Stimulated activated CD8-positive, alpha-beta memory T cell treated with anti-CD3 and anti-CD28 coated beads, Interleukin-4, amount 100 ng/mL, for 48 hours (primary cell): ENCODE results near the gene INPP5A.
"Not testable (repeated sequence)": the region's sequence is repeated elsewhere in the genome, so short reads cannot be mapped to it uniquely, and the experiment has no call there.

ENCODE experiments used
- DNase-seq: peaks from one replicate; pipeline ENCODE4 v3.0.0-alpha.2; 2020

INPP5A gene

DNA sequence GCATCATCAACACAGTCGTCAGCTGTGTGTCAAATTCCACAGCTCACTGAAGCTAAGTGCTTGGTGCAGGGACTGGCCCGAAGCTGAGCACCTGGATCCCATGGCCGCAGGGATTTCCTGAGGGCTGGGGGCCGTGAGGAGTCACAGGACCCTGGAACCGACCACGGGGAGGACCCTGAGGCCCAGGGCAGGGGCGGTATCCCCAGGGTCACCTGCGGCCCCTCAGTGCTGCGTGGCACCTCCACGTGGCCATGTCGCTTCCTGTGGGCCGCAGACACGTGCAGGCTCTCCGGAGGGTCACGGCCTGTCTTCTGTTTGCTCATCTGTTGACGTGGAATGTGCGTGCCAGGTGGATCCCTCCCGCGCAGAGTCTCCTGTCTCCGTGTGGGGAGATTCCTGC, 194.9 kb downstream of the INPP5A start:
- DNase-seq: no peak

DNA sequence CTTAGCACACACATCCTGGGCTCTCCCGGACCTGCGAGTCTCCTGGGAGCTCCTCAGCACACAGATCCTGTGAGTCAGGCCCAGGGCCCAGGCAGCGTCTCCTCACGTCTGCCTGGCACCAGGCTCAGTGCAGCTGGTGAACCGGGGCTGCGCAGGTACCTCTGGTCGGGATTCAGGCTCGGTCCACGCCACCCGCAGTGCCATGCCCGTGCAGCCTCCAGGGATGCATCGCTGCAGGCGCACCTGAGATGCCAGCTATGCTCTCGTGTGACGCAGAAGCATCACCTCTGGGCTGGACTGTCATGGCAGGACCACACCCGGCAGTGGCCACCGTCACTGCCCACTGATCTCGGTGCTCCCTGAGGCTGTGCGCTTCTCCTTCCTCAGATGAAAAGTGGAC, 196.3 kb downstream of the INPP5A start:
- no peak for DNase-seq

DNA sequence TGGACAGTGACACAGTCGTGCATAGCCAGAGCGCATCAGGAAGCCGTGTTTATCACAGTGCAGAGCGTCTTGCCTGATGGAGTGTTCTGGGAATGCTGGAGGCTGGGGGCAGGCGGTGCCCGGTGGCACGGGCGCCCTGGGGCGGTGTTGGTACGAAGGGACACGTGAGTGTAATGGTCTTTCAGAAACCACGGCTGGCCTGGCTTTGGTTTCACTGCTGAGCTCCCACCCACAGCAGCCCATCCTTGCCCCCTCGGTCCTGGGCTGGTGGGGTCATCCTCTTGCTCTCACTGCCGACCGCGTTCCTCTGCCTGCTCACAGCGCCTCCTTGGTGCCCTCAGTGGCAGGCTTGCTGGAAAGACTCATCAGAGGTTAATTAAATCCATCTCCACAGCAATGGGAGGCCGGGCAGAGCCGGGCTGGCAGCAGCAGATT, 197.8 kb downstream of the INPP5A start:
- DNase-seq: no peak

DNA sequence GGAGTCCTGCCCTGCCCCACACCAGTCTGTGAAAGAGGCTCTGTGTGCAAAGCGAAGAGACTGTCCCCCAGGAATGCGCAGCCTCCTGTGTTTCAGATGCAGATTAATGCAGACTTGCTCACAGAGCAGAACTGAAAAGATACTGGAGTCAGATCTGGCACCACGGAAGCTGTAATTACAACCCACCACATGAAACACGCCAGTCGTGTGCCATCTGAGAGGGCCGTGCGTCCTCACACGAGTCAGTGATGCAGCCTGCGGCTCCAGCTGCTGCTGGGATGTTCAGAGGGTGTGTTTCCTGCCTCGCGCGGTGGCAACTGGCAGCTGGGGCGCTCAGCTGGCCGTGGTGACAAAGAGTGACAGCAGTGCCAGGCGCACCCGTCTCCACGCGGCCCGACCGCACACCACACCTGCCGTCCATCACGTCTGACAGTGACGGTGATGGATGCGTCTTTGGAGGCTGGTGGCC, 198.4 kb downstream of the INPP5A start:
- no peak for DNase-seq

DNA sequence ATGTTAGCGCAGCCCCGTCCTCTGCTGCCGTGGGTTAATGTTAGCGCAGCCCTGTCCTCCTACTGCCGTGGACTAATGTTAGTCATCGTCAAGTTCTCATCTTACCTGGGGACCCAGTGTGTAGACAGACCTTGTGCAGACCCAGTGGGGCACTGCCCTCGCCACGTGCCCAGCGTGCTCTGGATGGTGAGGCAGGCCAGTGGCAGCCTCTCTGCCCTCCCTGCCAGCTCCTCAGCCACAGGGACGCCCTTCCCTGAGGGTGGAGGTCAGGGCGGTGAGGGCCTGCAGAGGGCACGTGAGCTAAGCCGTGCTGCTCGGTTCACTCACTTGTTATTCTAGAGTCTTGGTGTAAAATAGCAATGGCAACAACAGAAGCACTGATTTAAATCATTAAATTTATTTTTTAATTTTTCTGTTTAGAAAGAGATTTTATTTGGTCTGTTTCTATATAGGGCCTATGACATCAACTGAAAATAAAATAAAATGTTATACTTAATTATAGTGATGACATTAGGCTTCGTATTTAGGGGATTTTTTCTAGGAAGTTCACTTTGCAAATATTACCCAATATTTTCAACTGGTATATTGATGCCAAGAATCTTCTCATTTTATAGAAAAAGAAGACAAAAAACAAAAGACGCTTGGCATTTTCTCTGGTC, 199.9 kb downstream of the INPP5A start:
- no peak for DNase-seq

DNA sequence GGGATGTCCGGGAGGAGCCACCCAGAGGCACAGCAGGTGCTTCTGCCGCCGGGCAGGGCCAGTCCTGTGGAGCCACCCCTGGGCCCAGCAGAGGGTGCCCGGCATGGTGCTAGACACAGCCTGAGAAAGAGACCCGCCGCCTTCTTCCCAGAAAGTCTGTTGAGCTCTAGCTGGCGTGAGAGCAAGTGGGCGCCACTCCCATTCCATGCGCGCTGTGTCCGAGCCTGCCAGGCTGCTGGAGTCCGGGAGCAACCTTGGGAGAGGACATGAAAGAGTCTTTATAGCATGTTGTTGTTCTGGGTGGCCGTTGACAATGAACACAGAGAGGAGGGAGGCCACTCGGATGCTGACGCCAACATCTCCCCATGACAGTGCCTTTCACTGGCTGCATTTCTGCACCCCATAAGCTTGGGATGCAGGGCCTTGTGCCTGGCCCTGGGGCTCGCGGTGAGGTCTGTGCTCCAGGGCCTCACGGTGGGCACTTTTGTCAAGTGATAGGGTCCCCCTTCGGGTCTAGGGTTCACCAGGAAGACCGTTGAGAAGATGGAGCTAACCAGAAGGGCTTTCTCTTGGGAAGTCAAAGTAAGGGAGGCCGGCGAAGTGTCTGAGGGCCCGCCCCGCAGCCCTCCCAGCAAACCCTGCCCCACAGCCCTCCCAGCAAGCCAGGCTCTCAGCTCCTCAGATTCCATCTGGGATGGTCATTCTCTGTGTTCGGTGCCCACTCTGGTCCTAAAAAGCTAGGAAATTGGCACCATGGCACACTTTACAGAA, 201.1 kb downstream of the INPP5A start:
- DNase-seq: no peak

DNA sequence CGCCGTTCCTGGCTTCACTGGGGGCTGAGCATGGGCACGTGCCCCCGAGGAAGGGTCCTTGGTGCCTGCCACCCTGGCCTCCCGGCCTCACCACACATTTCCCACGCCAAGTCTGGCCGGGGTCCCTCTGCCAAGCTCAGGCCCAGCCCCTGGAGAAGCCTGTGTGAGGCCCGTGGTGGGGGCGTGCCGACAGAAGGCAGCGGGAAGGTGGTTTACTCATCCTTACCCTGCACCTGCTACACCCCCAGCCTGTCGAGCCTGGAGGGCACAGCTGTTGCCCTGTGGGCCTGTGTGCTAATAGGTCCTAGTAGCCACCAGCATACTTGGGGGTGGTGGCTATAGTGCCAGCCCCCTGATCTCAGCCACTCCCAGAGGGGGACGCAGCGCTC, 201.6 kb downstream of the INPP5A start:
- no peak for DNase-seq

DNA sequence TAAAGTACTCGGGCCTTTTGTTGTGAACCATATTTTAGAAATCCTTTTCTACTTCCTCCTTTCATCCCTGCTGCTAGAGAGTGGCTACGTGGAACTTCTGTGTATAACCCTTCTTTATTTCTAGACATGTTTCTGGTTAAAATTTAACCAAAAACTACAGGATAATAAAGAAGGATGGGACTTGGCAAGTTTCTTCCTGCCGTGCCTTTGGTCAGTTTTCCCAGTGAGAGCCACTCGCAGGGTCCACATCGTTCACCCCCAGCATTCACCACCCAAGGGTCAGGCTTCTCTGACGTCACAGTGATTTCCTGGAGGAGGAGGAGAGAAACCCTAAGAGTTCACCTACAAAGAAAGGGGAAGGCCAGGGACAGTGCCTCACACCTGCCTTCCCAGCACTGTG, 203.0 kb downstream of the INPP5A start:
- no peak for DNase-seq

DNA sequence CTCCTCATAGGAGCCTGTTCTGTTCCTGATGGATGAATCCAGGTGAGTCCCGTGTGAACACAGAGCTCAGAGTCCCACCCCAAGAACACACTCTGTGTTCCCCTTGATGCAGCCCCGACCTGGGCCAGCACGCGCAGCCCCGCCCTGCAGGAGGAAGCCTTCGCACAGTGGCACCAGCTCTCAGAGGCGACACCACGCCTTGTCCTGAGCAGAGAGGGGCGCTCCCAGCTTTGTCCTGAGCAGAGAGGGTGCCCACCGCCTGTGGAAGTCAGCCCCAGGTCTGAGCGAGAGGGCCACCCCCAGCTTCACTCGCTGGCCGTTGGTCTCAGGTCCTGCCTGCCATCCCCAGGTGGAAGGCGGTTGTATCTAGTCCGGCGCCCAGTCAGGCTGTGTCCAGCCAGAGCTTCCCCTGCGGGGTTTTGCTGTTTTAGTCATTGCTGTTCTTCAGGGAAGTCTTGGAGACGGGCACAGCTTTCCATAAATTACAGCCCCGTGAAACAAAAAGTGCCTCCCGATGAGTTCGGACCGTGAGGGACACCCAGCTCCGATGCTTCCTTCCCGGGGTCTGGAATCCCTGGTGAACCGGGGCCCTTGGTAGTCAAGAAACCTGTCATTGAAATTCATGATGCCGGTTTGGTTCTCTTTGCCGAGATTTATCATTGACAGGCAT, 204.7 kb downstream of the INPP5A start:
- DNase-seq: no peak

DNA sequence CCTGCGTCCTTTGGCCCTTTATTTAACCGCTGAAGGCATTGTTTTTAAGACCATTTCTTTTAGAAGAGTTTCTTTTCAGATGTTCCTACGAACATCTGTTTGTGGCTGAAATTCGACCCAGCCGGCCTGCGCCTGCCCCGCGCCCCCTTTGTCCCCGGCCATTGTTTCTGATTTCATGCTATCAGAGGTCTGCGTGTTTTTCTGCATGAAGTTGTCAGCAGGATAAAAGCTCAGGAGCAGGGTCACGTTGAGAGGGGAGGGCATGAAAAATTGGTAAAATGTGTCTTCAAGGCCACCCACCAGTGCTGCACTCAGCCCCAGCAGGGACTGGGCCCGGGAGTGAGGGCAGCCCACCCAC, 205.2 kb downstream of the INPP5A start:
- DNase-seq: no peak

DNA sequence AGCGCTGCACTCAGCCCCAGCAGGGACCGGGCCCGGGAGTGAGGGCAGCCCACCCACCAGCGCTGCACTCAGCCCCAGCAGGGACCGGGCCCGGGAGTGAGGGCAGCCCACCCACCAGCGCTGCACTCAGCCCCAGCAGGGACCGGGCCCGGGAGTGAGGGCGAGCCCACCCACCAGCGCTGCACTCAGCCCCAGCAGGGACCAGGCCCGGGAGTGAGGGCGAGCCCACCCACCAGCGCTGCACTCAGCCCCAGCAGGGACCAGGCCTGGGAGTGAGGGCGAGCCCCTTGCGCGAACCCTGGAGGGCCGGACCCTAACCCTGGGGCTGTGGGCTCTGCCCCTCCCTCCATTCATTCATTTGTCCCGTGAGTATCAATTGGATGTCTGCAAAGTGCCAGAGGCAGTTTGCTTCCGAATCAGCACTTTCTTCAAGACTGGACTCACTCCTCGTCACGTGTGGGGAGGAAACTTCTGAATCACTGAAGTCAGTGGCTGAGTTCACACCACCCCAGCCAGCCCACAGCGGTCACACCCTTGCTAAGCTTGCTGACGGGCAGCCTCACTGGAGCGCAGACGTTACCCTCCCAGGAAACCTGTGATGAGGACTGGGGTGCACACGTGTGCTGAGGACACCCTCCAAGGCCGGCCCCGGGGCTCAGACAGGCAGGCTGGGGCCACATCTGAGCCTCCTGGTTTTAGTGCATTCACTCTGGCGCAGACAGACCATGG, 205.8 kb downstream of the INPP5A start:
- DNase-seq: not testable (repeated sequence)

DNA sequence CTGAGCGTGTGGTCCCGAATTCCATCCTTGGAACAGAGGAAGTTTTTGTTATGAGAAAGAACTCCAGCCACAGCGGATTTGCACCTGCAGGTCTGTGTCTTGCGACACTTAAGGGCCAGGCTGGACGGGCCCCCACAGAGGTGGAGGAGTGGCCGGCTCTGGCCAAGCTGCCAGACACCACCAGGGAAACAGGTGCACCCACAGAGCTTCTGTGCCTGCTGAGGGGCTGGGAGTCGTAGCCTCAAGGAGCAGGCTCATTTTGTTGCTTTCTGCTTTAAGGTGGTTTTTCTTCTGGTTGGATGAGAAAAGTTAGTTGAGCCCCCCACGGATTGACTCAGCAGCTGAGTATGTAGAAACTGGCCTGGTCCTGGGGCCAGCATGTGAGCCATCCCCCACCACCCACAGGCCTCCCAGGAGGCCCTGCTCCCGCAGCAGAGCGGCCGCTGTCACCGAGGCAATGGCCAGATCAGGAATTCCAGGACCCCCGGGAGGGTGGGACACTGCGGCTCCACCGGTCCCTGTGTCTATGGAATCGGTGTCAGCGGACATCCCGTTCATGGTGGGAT, 206.4 kb downstream of the INPP5A start:
- DNase-seq: no peak

DNA sequence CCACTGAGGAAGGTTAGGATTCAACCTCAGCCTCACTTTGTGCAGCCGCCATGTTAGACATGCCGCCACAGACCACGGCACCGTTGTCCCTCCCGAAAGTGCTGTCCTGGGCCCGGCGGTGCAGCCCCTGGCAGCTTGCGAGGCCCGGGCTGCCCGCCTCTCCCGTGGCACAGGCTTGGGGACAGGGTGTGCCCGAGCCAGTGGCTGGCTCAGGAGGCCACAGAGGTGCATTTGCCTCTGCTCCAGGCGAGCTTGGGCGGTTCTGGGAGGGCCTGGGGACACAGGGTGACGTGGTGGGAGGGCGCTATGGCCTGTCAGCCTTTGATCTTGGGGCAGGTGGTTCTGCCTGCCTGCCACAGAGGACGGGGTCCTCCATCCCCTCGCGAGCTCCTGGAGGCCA, 207.3 kb downstream of the INPP5A start:
- no peak for DNase-seq

DNA sequence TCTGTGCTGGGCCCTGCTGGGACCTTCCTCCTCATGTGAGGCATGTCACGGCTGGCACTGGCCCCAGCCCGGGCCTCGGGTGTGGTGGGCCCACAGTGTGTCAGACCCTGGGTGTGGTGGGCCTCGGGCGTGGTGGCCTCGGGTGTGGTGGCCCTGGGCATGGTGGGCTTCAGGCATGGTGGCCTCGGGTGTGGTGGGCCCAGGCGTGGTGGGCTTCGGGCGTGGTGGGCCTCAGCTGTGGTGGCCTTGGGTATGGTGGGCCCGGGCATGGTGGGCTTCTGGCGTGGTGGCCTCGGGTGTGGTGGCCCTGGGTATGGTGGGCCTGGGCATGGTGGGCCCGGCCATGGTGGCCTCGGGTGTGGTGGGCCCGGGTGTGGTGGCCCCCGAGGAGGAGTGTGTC, 207.9 kb downstream of the INPP5A start:
- no peak for DNase-seq

DNA sequence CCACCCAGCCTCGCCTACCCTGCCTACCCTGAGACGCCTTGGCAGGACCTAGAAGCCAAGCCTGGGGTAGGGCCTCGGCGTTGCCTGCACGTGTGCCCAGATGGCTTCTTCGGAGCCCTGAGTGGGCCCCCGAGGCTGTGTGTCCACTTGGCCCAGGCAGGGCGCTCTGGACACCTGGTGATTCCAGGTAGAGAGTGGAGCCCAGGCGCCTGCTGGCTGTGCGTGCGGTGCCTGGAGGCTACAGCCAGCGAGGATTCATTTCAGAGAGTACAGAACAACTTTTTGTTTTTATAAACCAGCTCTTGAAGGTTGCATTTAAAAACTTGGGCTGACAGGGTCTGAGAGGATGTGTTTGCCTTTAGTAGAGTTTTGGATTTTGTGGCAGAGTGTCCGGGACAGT, 208.4 kb downstream of the INPP5A start:
- no peak for DNase-seq

DNA sequence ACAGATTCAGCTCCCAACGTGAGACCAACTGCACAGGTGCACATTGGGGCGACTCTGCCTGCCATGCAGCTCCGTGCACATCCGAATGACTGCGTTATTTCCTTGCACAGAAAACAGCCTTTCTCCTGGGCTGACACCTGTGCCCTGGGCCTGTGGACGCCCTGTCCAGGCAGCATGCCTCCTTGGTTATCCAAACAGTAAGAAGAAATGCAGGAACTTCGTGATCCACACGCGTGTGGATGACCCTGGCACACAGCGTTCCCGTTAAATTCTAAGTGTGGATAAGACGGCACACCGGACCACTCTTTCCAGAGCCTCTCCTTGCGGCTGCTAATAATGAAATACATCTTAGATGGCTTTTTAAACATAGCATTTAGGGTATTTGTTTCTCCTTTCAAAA, 208.8 kb downstream of the INPP5A start:
- DNase-seq: no peak

DNA sequence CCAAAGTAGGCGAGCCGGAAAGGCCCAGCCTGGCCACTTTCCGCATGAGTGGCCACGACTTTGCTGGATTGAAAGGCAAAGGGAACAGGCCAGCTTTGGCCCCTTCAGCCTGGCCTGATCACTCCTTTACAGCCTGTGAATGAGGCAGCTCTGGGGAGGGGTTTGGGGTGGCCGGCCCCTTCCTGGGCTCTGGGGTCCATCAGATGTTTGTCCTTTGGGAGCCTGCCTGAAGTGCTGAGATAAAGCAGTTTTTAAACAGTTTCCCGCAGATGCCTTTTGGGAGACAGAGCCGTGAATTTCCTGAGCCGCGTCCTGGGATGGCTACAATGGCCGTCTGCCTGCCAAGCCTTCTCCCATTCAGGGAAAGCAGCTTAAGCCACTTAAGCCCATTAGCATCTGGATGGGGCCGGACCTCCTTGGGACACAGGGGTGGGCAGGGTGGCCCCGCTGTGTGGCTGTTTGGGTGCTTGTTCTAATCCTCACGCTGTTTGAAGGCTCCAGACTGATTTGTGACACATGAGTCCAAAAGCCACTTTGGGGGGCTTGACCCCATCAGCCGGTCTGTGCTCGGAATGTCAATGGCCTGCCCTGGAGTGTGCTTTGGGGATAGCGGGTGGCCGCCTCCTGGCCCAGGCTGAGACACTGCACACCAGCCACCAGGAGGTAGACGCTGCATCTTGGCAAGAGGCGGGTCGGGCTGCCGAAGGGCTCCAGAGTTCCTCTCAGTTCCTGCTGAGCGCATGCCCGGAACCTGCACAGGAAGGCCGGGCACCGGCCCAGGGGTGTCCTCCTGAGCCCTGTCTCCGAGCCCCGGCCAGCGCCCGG, 209.4 kb downstream of the INPP5A start:
- DNase-seq: no peak

DNA sequence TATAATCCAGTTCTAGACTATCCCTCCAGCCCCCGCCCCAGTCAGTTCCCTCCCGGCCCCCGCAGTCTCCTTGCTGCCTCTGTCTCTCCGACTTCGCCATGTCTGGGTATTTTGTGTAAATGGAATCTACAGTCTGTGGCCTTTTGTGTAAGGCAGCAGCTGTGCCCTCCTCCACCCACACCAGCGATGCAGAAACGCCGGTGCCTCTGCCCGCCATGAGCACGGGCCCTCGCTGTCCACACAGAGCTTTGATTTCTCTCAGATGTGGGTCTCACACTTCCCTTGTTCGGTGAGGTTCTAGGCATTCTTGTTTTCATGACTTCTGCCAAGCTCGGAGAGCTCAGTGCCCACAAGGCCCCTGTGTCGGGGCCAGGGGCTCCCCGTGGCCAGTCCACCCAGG, 210.5 kb downstream of the INPP5A start:
- no peak for DNase-seq

DNA sequence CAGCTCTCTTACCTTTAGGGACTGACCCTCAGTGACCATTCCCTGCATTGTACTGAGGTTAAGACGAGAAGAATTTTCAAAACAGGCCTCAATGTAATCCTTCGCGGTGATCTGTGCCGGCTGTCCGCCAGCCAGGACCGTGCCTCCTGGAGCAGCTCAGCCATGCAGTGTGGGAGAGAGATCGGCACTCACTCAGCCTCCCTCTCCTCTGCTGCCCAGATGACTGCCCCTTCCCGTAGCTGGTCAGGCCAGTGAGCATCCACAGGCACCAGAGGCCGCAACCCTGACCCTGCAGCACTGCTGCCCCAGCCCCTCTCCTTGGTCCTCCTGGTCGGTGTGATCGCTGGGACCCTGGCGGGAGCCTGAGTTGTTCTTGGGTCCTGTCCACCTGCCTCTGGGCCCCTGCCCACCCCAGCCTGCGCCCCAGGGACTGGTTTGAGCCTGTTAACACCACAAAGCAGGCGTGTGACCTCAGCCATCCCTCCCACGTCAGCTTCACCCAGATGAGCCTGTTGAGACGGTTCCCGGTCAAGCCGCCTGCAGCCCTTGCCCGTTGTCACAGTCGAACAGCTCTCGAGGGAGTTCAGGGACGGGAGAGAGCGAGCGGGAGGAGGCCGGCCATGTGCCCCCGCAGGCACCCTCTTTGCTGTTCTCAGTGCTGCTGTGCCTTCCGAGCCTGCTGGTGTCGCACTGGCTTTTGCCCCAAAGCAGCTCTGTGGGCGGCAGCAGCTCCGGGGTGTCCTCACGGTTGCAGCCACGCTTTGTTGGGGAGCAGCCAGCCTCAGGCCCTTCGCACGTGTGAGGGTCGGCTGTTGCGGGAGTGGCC, 211.2 kb downstream of the INPP5A start:
- no peak for DNase-seq

DNA sequence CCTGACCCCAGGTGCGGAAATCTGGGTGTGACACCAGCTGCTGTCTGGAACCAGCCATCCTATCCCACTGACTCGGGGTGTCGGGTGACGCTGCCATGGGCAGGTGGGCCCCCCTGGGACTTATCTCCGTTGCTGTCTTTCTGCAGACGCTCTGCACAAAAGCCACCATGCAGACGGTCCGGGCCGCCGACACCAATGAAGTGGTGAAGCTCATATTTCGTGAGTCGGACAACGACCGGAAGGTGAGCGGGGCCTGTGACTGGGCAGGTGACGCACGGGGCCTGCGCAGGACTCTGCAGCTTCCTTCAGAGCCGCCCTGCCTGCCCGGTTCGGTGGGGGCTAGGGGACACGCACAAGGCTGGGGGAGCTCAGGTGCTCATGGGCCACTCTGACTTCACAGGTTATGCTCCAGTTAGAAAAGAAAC, 211.8 kb downstream of the INPP5A start:
- no peak for DNase-seq

DNA sequence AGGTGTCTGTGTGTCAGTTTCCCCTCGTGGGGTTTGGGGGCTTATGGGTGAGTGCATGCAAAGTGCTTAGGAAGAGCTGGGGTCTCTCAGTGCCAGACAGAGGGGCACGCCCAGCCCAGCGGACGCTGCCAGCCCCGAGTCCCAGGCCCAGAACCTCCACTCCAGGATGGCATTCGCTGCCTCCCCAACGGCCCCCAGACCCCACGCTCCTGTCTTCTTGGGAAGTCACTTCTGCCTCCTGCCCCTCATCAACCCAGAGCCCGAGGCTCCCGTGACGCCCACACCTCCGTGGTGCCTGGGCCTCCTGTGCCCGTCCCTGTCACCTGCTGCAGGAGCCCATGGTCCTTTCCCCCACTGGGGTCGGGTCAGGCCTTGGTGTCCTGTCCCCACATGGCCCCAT, 213.3 kb downstream of the INPP5A start:
- DNase-seq: no peak
